ENCODE measurements around the gene RNU2-63P.
"Not testable (repeated sequence)": the region's sequence is repeated elsewhere in the genome, so short reads cannot be mapped to it uniquely, and the experiment has no call there.

RNU2-63P gene

GRCh38 chr2:87994304-87994850 lies 22.0 kb downstream of the RNU2-63P start:
- DNase-seq; in situ Hi-C loops (cut with MboI; ENCODE audit: low pct_unique_long_range_greater_than_20kb, low sequenced_read_pairs): not testable (repeated sequence)

- in situ Hi-C loops (cut with MboI; ENCODE audit: low pct_unique_long_range_greater_than_20kb, low sequenced_read_pairs) = not testable (repeated sequence)
Measured at GRCh38 chr2:87992569-87992968, 23.8 kb downstream of the RNU2-63P start.

GRCh38 chr2:87987473-87987872 lies 28.9 kb downstream of the RNU2-63P start:
- in situ Hi-C loops (cut with MboI; ENCODE audit: low pct_unique_long_range_greater_than_20kb, low sequenced_read_pairs); DNase-seq: not testable (repeated sequence)

More at GRCh38 chr2:87992569-87992968, 23.8 kb downstream of the RNU2-63P start:
- DNase-seq = not testable (repeated sequence)

GRCh38 chr2:87985902-87986301 lies 30.4 kb downstream of the RNU2-63P start:
- DNase-seq; in situ Hi-C loops (cut with MboI; ENCODE audit: low pct_unique_long_range_greater_than_20kb, low sequenced_read_pairs): not testable (repeated sequence)

GRCh38 chr2:87981182-87981581 lies 35.2 kb downstream of the RNU2-63P start:
- in situ Hi-C loops (cut with MboI; ENCODE audit: low pct_unique_long_range_greater_than_20kb, low sequenced_read_pairs); DNase-seq: not testable (repeated sequence)

- DNase-seq; in situ Hi-C loops (cut with MboI; ENCODE audit: low pct_unique_long_range_greater_than_20kb, low sequenced_read_pairs): not testable (repeated sequence)
Measured at GRCh38 chr2:87972385-87972784, 44.0 kb downstream of the RNU2-63P start.

Data from KBM-7 (cell line).